ENCODE measurements around the gene ZNF821. TPM values are rescaled to one million over a fixed set of nuclear protein-coding genes. Genes with fewer than 3 reads are reported as not detected.
"Not testable (repeated sequence)": the region's sequence is repeated elsewhere in the genome, so short reads cannot be mapped to it uniquely, and the experiment has no call there.

ZNF821 gene
- total RNA-seq, 1 experiment from 2014 or later: 13.1 TPM

DNA sequence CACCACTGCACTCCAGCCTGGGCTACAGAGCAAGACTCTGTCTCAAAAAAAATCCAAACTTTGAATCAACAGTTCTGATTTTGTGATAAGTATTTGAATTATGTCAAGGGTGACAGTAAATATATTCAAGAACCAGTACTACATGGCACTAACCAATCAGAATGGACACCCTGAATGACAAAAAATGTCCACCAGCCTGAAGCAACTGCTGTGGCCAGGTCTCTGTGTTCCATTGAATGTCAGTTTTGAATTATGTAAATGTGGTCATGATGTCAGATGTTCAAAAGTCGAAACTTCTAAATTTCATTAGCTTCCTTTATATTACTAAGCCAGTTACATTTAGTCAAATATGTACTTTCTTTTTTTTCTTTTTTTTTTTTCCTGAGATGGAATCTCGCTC, 53.6 kb downstream of the ZNF821 start:
- no peak overlapping the region for H3K4me3 Mint-ChIP-seq (ENCODE audit: low read depth, unreplicated experiment)
- CTCF ChIA-PET: interaction anchor here (0.6 kb wide), 1 partner anchor 205 kb away, joined by 5 read pairs; the partner anchor contains the start of gene MARVELD3
- TF ChIP-seq, protein P1, sequence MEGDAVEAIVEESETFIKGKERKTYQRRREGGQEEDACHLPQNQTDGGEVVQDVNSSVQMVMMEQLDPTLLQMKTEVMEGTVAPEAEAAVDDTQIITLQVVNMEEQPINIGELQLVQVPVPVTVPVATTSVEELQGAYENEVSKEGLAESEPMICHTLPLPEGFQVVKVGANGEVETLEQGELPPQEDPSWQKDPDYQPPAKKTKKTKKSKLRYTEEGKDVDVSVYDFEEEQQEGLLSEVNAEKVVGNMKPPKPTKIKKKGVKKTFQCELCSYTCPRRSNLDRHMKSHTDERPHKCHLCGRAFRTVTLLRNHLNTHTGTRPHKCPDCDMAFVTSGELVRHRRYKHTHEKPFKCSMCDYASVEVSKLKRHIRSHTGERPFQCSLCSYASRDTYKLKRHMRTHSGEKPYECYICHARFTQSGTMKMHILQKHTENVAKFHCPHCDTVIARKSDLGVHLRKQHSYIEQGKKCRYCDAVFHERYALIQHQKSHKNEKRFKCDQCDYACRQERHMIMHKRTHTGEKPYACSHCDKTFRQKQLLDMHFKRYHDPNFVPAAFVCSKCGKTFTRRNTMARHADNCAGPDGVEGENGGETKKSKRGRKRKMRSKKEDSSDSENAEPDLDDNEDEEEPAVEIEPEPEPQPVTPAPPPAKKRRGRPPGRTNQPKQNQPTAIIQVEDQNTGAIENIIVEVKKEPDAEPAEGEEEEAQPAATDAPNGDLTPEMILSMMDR (IDR thresholded peaks at IDR 0.05; ENCODE audit: unreplicated experiment): no peak
- peaks cover 14% of the 10 kb centered on the region for H3K4me1 Mint-ChIP-seq (ENCODE audit: low read depth, unreplicated experiment)
- intact Hi-C loops (cut with micrococcal nuclease; ENCODE audit: unreplicated experiment): no loop called here
- no peak for DNase-seq
- H3K36me3 Mint-ChIP-seq (ENCODE audit: insufficient read depth, unreplicated experiment): no peaks in the 10 kb centered on the region
- BruUV-seq (replicated peaks): no TSS peak
- H3K27me3 Mint-ChIP-seq (ENCODE audit: unreplicated experiment): peaks cover 23% of the 10 kb centered on the region
- peaks cover 2% of the 10 kb centered on the region for H3K9me3 Mint-ChIP-seq (ENCODE audit: low read depth, unreplicated experiment)
- H3K27ac Mint-ChIP-seq (ENCODE audit: unreplicated experiment): no peak overlapping the region

DNA sequence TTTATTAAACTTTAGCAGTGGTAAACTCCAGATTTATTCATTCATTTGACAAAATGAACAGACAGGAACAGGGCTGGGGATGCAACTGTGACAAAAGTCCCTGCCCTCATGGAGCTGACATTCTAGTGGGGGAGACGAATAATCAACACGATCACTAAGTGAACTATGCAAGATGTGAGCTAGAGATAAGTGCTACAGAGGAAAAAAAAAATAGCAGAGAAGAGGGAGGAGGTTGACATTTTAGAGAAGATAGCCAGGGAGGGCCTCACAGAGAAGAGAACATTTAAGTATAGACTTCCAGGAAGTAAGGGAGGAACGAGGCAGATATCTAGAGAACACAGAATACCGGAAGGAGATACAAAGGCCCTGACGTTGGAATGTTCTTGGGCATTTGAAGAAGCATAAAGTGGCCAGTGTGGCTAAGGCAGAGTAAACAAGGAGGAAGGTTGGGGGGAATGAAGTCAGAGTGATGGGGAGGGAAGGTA, 57.4 kb downstream of the ZNF821 start:
- no peak overlapping the region for H3K4me3 Mint-ChIP-seq (ENCODE audit: low read depth, unreplicated experiment)
- no peaks in the 10 kb centered on the region for H3K36me3 Mint-ChIP-seq (ENCODE audit: insufficient read depth, unreplicated experiment)
- intact Hi-C loops (cut with micrococcal nuclease; ENCODE audit: unreplicated experiment): no loop called here
- peaks cover 2% of the 10 kb centered on the region for H3K9me3 Mint-ChIP-seq (ENCODE audit: low read depth, unreplicated experiment)
- BruUV-seq (replicated peaks): no TSS peak
- H3K27me3 Mint-ChIP-seq (ENCODE audit: unreplicated experiment): peaks cover 23% of the 10 kb centered on the region
- CTCF ChIA-PET: no interaction called here
- DNase-seq: no peak
- TF ChIP-seq, protein P1 (IDR thresholded peaks at IDR 0.05; ENCODE audit: unreplicated experiment): no peak
- no peaks in the 10 kb centered on the region for H3K4me1 Mint-ChIP-seq (ENCODE audit: low read depth, unreplicated experiment)
- H3K27ac Mint-ChIP-seq (ENCODE audit: unreplicated experiment): no peak overlapping the region

DNA sequence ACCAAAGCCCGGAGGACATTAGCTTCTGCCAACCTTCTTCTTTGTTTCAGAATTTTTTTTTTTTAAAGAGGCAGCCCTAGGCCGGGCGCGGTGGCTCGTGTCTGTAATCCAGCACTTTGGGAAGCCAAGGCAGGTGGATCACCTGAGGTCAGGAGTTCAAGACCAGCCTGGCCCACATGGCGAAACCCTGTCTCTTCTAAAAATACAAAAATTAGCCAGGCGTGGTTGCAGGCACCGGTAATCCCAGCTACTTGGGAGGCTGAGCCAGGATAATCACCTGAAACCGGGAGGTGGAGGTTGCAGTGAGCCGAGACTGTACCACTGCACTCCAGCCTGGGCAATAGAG, 66.9 kb downstream of the ZNF821 start:
- DNase-seq; intact Hi-C loops (cut with micrococcal nuclease; ENCODE audit: unreplicated experiment); H3K27me3 Mint-ChIP-seq (ENCODE audit: unreplicated experiment); BruUV-seq (replicated peaks); H3K4me3 Mint-ChIP-seq (ENCODE audit: low read depth, unreplicated experiment); H3K4me1 Mint-ChIP-seq (ENCODE audit: low read depth, unreplicated experiment); H3K36me3 Mint-ChIP-seq (ENCODE audit: insufficient read depth, unreplicated experiment); H3K9me3 Mint-ChIP-seq (ENCODE audit: low read depth, unreplicated experiment); H3K27ac Mint-ChIP-seq (ENCODE audit: unreplicated experiment): not testable (repeated sequence)
- CTCF ChIA-PET: interaction anchor here (0.5 kb wide), 1 partner anchor 27 kb away, joined by 3 read pairs; no protein-coding TSS in a partner anchor

DNA sequence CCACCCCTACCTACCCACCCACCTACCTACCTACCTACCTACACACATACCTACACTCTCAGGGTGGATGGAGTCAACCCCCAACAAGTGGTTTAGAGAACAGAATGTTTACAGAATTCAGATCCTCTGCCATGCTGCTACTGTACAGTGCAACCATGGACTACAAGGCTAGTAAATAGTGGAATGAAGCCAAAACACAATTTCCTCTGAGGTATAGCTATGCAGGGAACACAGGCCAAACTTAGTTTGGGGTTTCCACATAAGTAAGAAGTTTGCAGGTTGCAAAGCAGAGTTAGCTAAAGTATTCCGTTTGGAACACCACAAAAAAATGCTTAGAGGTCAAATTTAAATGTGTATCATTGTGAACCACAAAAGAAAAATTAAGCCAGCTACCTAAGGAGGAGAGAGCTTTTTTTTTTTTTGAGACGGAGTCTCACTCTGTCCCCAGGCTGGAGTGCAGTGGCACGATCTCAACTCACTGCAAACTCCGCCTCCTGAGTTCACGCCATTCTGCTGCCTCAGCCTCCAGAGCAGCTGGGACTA, 72.7 kb downstream of the ZNF821 start:
- H3K36me3 Mint-ChIP-seq (ENCODE audit: insufficient read depth, unreplicated experiment): peaks cover 29% of the 10 kb centered on the region
- intact Hi-C loops (cut with micrococcal nuclease; ENCODE audit: unreplicated experiment): no loop called here
- no peak overlapping the region for H3K27ac Mint-ChIP-seq (ENCODE audit: unreplicated experiment)
- DNase-seq: no peak
- no peaks in the 10 kb centered on the region for H3K4me1 Mint-ChIP-seq (ENCODE audit: low read depth, unreplicated experiment)
- no TSS peak for BruUV-seq (replicated peaks)
- H3K4me3 Mint-ChIP-seq (ENCODE audit: low read depth, unreplicated experiment): no peak overlapping the region
- CTCF ChIA-PET: interaction anchor here (0.6 to 0.7 kb wide), 2 partner anchors 14 to 148 kb away, joined by 3 read pairs; no protein-coding TSS in a partner anchor
- no peaks in the 10 kb centered on the region for H3K9me3 Mint-ChIP-seq (ENCODE audit: low read depth, unreplicated experiment)
- H3K27me3 Mint-ChIP-seq (ENCODE audit: unreplicated experiment): no peaks in the 10 kb centered on the region
- TF ChIP-seq, protein P1 (IDR thresholded peaks at IDR 0.05; ENCODE audit: unreplicated experiment): no peak

DNA sequence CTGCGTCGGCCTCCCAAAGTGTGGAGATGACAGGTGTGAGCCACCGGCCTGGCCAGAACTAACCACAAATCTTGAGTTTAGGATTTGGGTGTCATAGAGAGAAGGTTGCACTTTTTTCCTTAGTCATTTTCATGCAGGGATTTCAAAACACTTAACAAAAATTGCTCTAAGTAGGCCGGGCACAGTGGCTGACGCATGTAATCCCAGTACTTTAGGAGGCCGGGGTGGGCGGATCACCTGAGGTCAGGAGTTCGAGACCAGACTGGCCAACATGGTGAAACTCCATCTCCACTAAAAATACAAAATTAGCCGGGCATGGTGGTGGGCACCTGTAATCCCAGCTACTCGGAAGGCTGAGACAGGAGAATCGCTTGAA, 73.8 kb downstream of the ZNF821 start:
- H3K4me1 Mint-ChIP-seq (ENCODE audit: low read depth, unreplicated experiment); H3K27me3 Mint-ChIP-seq (ENCODE audit: unreplicated experiment); DNase-seq; CTCF ChIA-PET; BruUV-seq (replicated peaks); intact Hi-C loops (cut with micrococcal nuclease; ENCODE audit: unreplicated experiment); H3K9me3 Mint-ChIP-seq (ENCODE audit: low read depth, unreplicated experiment): not testable (repeated sequence)
- Mint-ChIP-seq H3K36me3 (ENCODE audit: insufficient read depth, unreplicated experiment) (peaks cover 31% of the 10 kb centered on the region), H3K27ac (ENCODE audit: unreplicated experiment) (peak overlapping the region; percentile 97), H3K4me3 (ENCODE audit: low read depth, unreplicated experiment) (peak overlapping the region; percentile 90)

Other genes with a start within 250 kb of the ZNF821 start
- gene PHLPP2, start 159.5 kb downstream of the ZNF821 start, total RNA-seq (2022): 10.0 and 11.2 TPM in 2 replicates
- 144 and 152 TPM in 2 replicates for gene AP1G1, start 75.3 kb downstream of the ZNF821 start, total RNA-seq (2022)
- 44.1 and 48.1 TPM in 2 replicates for gene ATXN1L, start 38.2 kb downstream of the ZNF821 start, total RNA-seq (2022)
- gene IST1, start 11.3 kb upstream of the ZNF821 start, total RNA-seq (2022): 252 and 269 TPM in 2 replicates
- gene PKD1L3, start 116.2 kb upstream of the ZNF821 start, total RNA-seq (2022): not detected in 2 replicates
- 19.7 and 21.3 TPM in 2 replicates for gene DHODH, start 124.6 kb upstream of the ZNF821 start, total RNA-seq (2022)
- not detected in 2 replicates for gene HP, start 170.3 kb upstream of the ZNF821 start, total RNA-seq (2022)
- not detected in 2 replicates for gene HPR, start 179.0 kb upstream of the ZNF821 start, total RNA-seq (2022)
- 18.0 TPM in 2 replicates for gene TXNL4B, start 209.4 kb upstream of the ZNF821 start, total RNA-seq (2022)
- 83.0 and 86.4 TPM in 2 replicates for gene DHX38, start 209.7 kb upstream of the ZNF821 start, total RNA-seq (2022)